ENCODE results near the gene IL1RAPL1. TPM values are rescaled to one million over a fixed set of nuclear protein-coding genes. Genes with fewer than 3 reads are reported as not detected.

The IL1RAPL1 gene
- polyA plus RNA-seq, 1 donor from 2014 or later: not detected

- Mint-ChIP-seq H3K4me3 (no peak overlapping the region), H3K27me3 (no peaks in the 10 kb centered on the region), H3K27ac (no peak overlapping the region), H3K36me3 (no peaks in the 10 kb centered on the region), H3K9me3 (peaks cover 10 to 31% (median 10%) of the 10 kb centered on the region in 3 donors), H3K4me1 (no peaks in the 10 kb centered on the region)
These were observed 972.8 kb downstream of the IL1RAPL1 start for GRCh38 chrX:29560065-29560464.

- Mint-ChIP-seq H3K4me1 (no peaks in the 10 kb centered on the region), H3K9me3 (peaks cover 10 to 31% (median 11%) of the 10 kb centered on the region in 3 donors), H3K36me3 (no peaks in the 10 kb centered on the region), H3K27ac (no peak overlapping the region), H3K27me3 (no peaks in the 10 kb centered on the region), H3K4me3 (no peak overlapping the region)
These were observed 974.2 kb downstream of the IL1RAPL1 start for GRCh38 chrX:29561417-29561816.

- peaks cover 3 to 11% (median 3%) of the 10 kb centered on the region in 3 donors for H3K9me3 Mint-ChIP-seq
- H3K27ac Mint-ChIP-seq: no peak overlapping the region
- no peaks in the 10 kb centered on the region for H3K4me1 Mint-ChIP-seq
- H3K4me3 Mint-ChIP-seq: no peak overlapping the region
- H3K27me3 Mint-ChIP-seq: no peaks in the 10 kb centered on the region
- no peaks in the 10 kb centered on the region for H3K36me3 Mint-ChIP-seq
These were observed 993.3 kb downstream of the IL1RAPL1 start for GRCh38 chrX:29580560-29580959.

- Mint-ChIP-seq H3K27me3 (no peaks in the 10 kb centered on the region), H3K4me3 (no peak overlapping the region), H3K27ac (no peak overlapping the region), H3K36me3 (no peaks in the 10 kb centered on the region), H3K9me3 (peaks cover 2 to 11% (median 3%) of the 10 kb centered on the region in 3 donors), H3K4me1 (no peaks in the 10 kb centered on the region)
These were observed 994.0 kb downstream of the IL1RAPL1 start for GRCh38 chrX:29581223-29581622.

- no peaks in the 10 kb centered on the region for H3K27me3 Mint-ChIP-seq
- H3K4me1 Mint-ChIP-seq: no peaks in the 10 kb centered on the region
- H3K9me3 Mint-ChIP-seq: peaks cover 1 to 6% (median 4%) of the 10 kb centered on the region in 3 donors
- no peaks in the 10 kb centered on the region for H3K36me3 Mint-ChIP-seq
- H3K4me3 Mint-ChIP-seq: no peak overlapping the region
- H3K27ac Mint-ChIP-seq: no peak overlapping the region
These were observed 999.9 kb downstream of the IL1RAPL1 start for GRCh38 chrX:29587107-29587506.

- H3K4me1 Mint-ChIP-seq: no peaks in the 10 kb centered on the region
These were observed 1003.7 kb downstream of the IL1RAPL1 start for GRCh38 chrX:29590921-29591320.

GRCh38 chrX:29604381-29604780, 1017.1 kb downstream of the IL1RAPL1 start:
- Mint-ChIP-seq H3K27me3 (peaks cover 2% of the 10 kb centered on the region), H3K9me3 (no peaks in the 10 kb centered on the region), H3K4me1 (no peaks in the 10 kb centered on the region), H3K36me3 (no peaks in the 10 kb centered on the region), H3K27ac (no peak overlapping the region), H3K4me3 (no peak overlapping the region)

More at GRCh38 chrX:29590921-29591320, 1003.7 kb downstream of the IL1RAPL1 start:
- H3K27me3 Mint-ChIP-seq: no peaks in the 10 kb centered on the region
- H3K9me3 Mint-ChIP-seq: peaks cover 0 to 2% (median 0%) of the 10 kb centered on the region in 3 donors
- no peaks in the 10 kb centered on the region for H3K36me3 Mint-ChIP-seq
- no peak overlapping the region for H3K4me3 Mint-ChIP-seq
- no peak overlapping the region for H3K27ac Mint-ChIP-seq

- H3K4me3 Mint-ChIP-seq: no peak overlapping the region
- H3K36me3 Mint-ChIP-seq: no peaks in the 10 kb centered on the region
- peaks cover 3% of the 10 kb centered on the region for H3K27me3 Mint-ChIP-seq
- no peak overlapping the region for H3K27ac Mint-ChIP-seq
- H3K4me1 Mint-ChIP-seq: no peaks in the 10 kb centered on the region
- peaks cover 0 to 2% (median 0%) of the 10 kb centered on the region in 3 donors for H3K9me3 Mint-ChIP-seq
These were observed 1030.0 kb downstream of the IL1RAPL1 start for GRCh38 chrX:29617276-29617675.

GRCh38 chrX:29617725-29618124, 1030.5 kb downstream of the IL1RAPL1 start:
- H3K36me3 Mint-ChIP-seq: no peaks in the 10 kb centered on the region

GRCh38 chrX:29627833-29628232, 1040.6 kb downstream of the IL1RAPL1 start:
- no peak overlapping the region for H3K4me3 Mint-ChIP-seq
- peaks cover 0 to 3% (median 1%) of the 10 kb centered on the region in 3 donors for H3K9me3 Mint-ChIP-seq
- no peaks in the 10 kb centered on the region for H3K27me3 Mint-ChIP-seq
- H3K27ac Mint-ChIP-seq: no peak overlapping the region
- H3K4me1 Mint-ChIP-seq: no peaks in the 10 kb centered on the region
- no peaks in the 10 kb centered on the region for H3K36me3 Mint-ChIP-seq

More at GRCh38 chrX:29617725-29618124, 1030.5 kb downstream of the IL1RAPL1 start:
- Mint-ChIP-seq H3K9me3 (peaks cover 0 to 2% (median 0%) of the 10 kb centered on the region in 3 donors), H3K27ac (no peak overlapping the region), H3K4me1 (no peaks in the 10 kb centered on the region), H3K27me3 (peaks cover 3% of the 10 kb centered on the region), H3K4me3 (no peak overlapping the region)

GRCh38 chrX:29634516-29634915, 1047.3 kb downstream of the IL1RAPL1 start:
- H3K4me3 Mint-ChIP-seq: no peak overlapping the region
- no peak overlapping the region for H3K27ac Mint-ChIP-seq
- H3K36me3 Mint-ChIP-seq: no peaks in the 10 kb centered on the region
- H3K27me3 Mint-ChIP-seq: no peaks in the 10 kb centered on the region
- no peaks in the 10 kb centered on the region for H3K9me3 Mint-ChIP-seq
- H3K4me1 Mint-ChIP-seq: no peaks in the 10 kb centered on the region

GRCh38 chrX:29636331-29636730, 1049.1 kb downstream of the IL1RAPL1 start:
- no peak overlapping the region for H3K4me3 Mint-ChIP-seq
- H3K27me3 Mint-ChIP-seq: no peaks in the 10 kb centered on the region
- H3K27ac Mint-ChIP-seq: no peak overlapping the region
- no peaks in the 10 kb centered on the region for H3K36me3 Mint-ChIP-seq
- H3K9me3 Mint-ChIP-seq: peaks cover 0 to 2% (median 0%) of the 10 kb centered on the region in 3 donors
- H3K4me1 Mint-ChIP-seq: no peaks in the 10 kb centered on the region

GRCh38 chrX:29640106-29640505, 1052.9 kb downstream of the IL1RAPL1 start:
- peaks cover 0 to 4% (median 0%) of the 10 kb centered on the region in 3 donors for H3K9me3 Mint-ChIP-seq
- H3K36me3 Mint-ChIP-seq: no peaks in the 10 kb centered on the region
- no peak overlapping the region for H3K4me3 Mint-ChIP-seq
- no peak overlapping the region for H3K27ac Mint-ChIP-seq
- no peaks in the 10 kb centered on the region for H3K27me3 Mint-ChIP-seq
- H3K4me1 Mint-ChIP-seq: no peaks in the 10 kb centered on the region

GRCh38 chrX:29641461-29641860, 1054.2 kb downstream of the IL1RAPL1 start:
- H3K27me3 Mint-ChIP-seq: no peaks in the 10 kb centered on the region
- no peaks in the 10 kb centered on the region for H3K4me1 Mint-ChIP-seq
- no peak overlapping the region for H3K4me3 Mint-ChIP-seq
- H3K9me3 Mint-ChIP-seq: peaks cover 2 to 4% (median 3%) of the 10 kb centered on the region in 3 donors
- no peak overlapping the region for H3K27ac Mint-ChIP-seq
- H3K36me3 Mint-ChIP-seq: no peaks in the 10 kb centered on the region

- no peak overlapping the region for H3K27ac Mint-ChIP-seq
- no peak overlapping the region for H3K4me3 Mint-ChIP-seq
- no peaks in the 10 kb centered on the region for H3K4me1 Mint-ChIP-seq
- H3K27me3 Mint-ChIP-seq: no peaks in the 10 kb centered on the region
- peaks cover 2 to 4% (median 3%) of the 10 kb centered on the region in 3 donors for H3K9me3 Mint-ChIP-seq
- H3K36me3 Mint-ChIP-seq: no peaks in the 10 kb centered on the region
These were observed 1055.9 kb downstream of the IL1RAPL1 start for GRCh38 chrX:29643181-29643580.

GRCh38 chrX:29648161-29648560, 1060.9 kb downstream of the IL1RAPL1 start:
- Mint-ChIP-seq H3K27me3 (no peaks in the 10 kb centered on the region), H3K36me3 (no peaks in the 10 kb centered on the region), H3K9me3 (peaks cover 2 to 3% (median 3%) of the 10 kb centered on the region in 3 donors)

More at GRCh38 chrX:29648161-29648560, 1060.9 kb downstream of the IL1RAPL1 start:
- Mint-ChIP-seq H3K4me3 (no peak overlapping the region), H3K27ac (no peak overlapping the region), H3K4me1 (no peaks in the 10 kb centered on the region)
